ENCODE results near the gene XYLT1.
A peak's percentile ranks its signal among the peaks of the same experiment; 100 is the strongest.

XYLT1 gene

GRCh38 chr16:17072104-17072503 lies 398.7 kb downstream of the XYLT1 start:
- no peak for TF ChIP-seq ZBTB48 (tag by site-specific recombination; IDR thresholded peaks at IDR 0.05)
- TF ChIP-seq, protein P1, sequence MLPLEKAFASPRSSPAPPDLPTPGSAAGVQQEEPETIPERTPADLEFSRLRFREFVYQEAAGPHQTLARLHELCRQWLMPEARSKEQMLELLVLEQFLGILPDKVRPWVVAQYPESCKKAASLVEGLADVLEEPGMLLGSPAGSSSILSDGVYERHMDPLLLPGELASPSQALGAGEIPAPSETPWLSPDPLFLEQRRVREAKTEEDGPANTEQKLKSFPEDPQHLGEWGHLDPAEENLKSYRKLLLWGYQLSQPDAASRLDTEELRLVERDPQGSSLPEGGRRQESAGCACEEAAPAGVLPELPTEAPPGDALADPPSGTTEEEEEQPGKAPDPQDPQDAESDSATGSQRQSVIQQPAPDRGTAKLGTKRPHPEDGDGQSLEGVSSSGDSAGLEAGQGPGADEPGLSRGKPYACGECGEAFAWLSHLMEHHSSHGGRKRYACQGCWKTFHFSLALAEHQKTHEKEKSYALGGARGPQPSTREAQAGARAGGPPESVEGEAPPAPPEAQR (tag by site-specific recombination; IDR thresholded peaks at IDR 0.05), result no peak
- no peak for TF ChIP-seq ZNF274 (IDR thresholded peaks at IDR 0.05; ENCODE audit: low read length)
- TF ChIP-seq ZNF274 (tag by site-specific recombination; IDR thresholded peaks at IDR 0.05; ENCODE audit: borderline replicate concordance), result no peak
- TF ChIP-seq, protein P2, sequence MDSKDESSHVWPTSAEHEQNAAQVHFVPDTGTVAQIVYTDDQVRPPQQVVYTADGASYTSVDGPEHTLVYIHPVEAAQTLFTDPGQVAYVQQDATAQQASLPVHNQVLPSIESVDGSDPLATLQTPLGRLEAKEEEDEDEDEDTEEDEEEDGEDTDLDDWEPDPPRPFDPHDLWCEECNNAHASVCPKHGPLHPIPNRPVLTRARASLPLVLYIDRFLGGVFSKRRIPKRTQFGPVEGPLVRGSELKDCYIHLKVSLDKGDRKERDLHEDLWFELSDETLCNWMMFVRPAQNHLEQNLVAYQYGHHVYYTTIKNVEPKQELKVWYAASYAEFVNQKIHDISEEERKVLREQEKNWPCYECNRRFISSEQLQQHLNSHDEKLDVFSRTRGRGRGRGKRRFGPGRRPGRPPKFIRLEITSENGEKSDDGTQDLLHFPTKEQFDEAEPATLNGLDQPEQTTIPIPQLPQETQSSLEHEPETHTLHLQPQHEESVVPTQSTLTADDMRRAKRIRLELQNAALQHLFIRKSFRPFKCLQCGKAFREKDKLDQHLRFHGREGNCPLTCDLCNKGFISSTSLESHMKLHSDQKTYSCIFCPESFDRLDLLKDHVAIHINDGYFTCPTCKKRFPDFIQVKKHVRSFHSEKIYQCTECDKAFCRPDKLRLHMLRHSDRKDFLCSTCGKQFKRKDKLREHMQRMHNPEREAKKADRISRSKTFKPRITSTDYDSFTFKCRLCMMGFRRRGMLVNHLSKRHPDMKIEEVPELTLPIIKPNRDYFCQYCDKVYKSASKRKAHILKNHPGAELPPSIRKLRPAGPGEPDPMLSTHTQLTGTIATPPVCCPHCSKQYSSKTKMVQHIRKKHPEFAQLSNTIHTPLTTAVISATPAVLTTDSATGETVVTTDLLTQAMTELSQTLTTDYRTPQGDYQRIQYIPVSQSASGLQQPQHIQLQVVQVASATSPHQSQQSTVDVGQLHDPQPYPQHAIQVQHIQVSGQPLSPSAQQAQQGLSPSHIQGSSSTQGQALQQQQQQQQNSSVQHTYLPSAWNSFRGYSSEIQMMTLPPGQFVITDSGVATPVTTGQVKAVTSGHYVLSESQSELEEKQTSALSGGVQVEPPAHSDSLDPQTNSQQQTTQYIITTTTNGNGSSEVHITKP (tag by site-specific recombination; IDR thresholded peaks at IDR 0.05), result no peak
- TF ChIP-seq, protein P3, sequence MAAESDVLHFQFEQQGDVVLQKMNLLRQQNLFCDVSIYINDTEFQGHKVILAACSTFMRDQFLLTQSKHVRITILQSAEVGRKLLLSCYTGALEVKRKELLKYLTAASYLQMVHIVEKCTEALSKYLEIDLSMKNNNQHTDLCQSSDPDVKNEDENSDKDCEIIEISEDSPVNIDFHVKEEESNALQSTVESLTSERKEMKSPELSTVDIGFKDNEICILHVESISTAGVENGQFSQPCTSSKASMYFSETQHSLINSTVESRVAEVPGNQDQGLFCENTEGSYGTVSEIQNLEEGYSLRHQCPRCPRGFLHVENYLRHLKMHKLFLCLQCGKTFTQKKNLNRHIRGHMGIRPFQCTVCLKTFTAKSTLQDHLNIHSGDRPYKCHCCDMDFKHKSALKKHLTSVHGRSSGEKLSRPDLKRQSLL (tag by site-specific recombination; IDR thresholded peaks at IDR 0.05), result no peak
- TF ChIP-seq ZNF654 (tag by site-specific recombination; IDR thresholded peaks at IDR 0.05; ENCODE audit: low read depth), result no peak
- no peak for TF ChIP-seq ZNF747 (tag by site-specific recombination; IDR thresholded peaks at IDR 0.05)
- TF ChIP-seq MEIS1 (CRISPR knock-in tag; IDR thresholded peaks at IDR 0.05; ENCODE audit: borderline replicate concordance), result no peak
- no peak for TF ChIP-seq GFI1B (tag by site-specific recombination; IDR thresholded peaks at IDR 0.05)
- no peak for TF ChIP-seq ZBTB1 (tag by site-specific recombination; IDR thresholded peaks at IDR 0.05)
- TF ChIP-seq SP3 (tag by site-specific recombination; IDR thresholded peaks at IDR 0.05), result no peak
- TF ChIP-seq ZNF433 (tag by site-specific recombination; IDR thresholded peaks at IDR 0.05; ENCODE audit: low read depth), result no peak
- POLR2A ChIA-PET, result no interaction called here
- no peak overlapping the region for H3K4me3 ChIP-seq (ENCODE audit: low read depth, low read length)
- no peaks in the 10 kb centered on the region for H3K9me3 ChIP-seq (ENCODE audit: control insufficient read depth, insufficient read depth, low read depth, low read length)
- no peaks in the 10 kb centered on the region for H3K4me1 ChIP-seq (ENCODE audit: control insufficient read depth, insufficient read depth, low read length)
- no peaks in the 10 kb centered on the region for H3K36me3 ChIP-seq (ENCODE audit: control insufficient read depth in 2 of 2, insufficient read depth in 1 of 2, low read length in 2 of 2)
- CTCF ChIA-PET, result no interaction called here
- H3K27ac ChIP-seq (ENCODE audit: extremely low read depth, low read depth, low read length), result no peak overlapping the region

DNA sequence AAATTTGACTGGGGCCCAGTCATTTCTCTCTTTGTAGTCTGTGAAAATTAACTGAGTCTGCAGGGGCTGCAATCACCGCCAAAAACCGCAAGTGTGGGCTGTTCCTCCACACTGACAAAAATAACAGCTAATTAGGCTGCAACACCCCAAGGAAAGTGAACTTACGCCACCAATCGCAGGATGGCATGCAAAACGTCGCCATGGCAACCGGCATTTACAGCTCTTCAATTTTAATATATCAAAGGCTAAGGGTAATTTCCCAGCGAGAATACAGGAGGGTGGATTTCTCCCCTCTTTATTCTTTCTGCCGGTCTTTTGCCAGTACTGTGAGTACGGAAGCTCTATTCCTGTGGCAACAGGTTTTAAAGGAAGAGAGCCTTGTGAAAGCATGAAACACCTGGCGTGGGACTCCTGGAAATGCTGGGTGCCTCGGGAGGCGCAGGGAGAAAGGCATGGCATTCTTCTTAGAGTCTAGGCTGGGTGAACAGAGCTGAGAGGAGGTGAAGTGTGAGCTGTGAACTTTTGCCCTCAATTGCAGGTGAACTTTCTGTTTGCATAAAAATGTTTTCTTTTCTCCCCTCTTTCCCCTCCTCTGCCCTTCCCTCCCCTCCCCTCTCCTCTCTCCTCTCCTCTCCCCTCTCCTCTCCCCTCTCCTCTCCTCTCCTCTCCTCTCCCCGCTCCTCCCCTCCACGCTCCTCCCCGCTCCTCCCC lies 399.7 kb downstream of the XYLT1 start:
- CTCF ChIA-PET, result no interaction called here
- POLR2A ChIA-PET, result no interaction called here

GRCh38 chr16:17069681-17070080 lies 401.1 kb downstream of the XYLT1 start:
- H3K4me1 ChIP-seq (ENCODE audit: control insufficient read depth, insufficient read depth, low read length), result no peaks in the 10 kb centered on the region
- H3K36me3 ChIP-seq (ENCODE audit: control insufficient read depth in 2 of 2, insufficient read depth in 1 of 2, low read length in 2 of 2), result no peaks in the 10 kb centered on the region
- POLR2A ChIA-PET, result no interaction called here
- H3K4me3 ChIP-seq (ENCODE audit: low read depth, low read length), result no peak overlapping the region
- CTCF ChIA-PET, result interaction anchor here (0.6 kb wide), 1 partner anchor 71 kb away, joined by 4 read pairs; no protein-coding TSS in a partner anchor
- no peaks in the 10 kb centered on the region for H3K9me3 ChIP-seq (ENCODE audit: control insufficient read depth, insufficient read depth, low read depth, low read length)
- no peak overlapping the region for H3K27ac ChIP-seq (ENCODE audit: extremely low read depth, low read depth, low read length)
- TF ChIP-seq ZNF140 (tag by site-specific recombination; IDR thresholded peaks at IDR 0.05), result no peak
- TF ChIP-seq ZNF157 (tag by site-specific recombination; IDR thresholded peaks at IDR 0.05), result no peak
- TF ChIP-seq ZNF175 (tag by site-specific recombination; IDR thresholded peaks at IDR 0.05), result no peak
- no peak for TF ChIP-seq ZSCAN30 (tag by site-specific recombination; IDR thresholded peaks at IDR 0.05)
- no peak for TF ChIP-seq ZNF785 (tag by site-specific recombination; IDR thresholded peaks at IDR 0.05)
- TF ChIP-seq ZNF513 (tag by site-specific recombination; IDR thresholded peaks at IDR 0.05), result no peak
- no peak for TF ChIP-seq ZNF777 (tag by site-specific recombination; IDR thresholded peaks at IDR 0.05; ENCODE audit: borderline replicate concordance)
- TF ChIP-seq, protein P4, sequence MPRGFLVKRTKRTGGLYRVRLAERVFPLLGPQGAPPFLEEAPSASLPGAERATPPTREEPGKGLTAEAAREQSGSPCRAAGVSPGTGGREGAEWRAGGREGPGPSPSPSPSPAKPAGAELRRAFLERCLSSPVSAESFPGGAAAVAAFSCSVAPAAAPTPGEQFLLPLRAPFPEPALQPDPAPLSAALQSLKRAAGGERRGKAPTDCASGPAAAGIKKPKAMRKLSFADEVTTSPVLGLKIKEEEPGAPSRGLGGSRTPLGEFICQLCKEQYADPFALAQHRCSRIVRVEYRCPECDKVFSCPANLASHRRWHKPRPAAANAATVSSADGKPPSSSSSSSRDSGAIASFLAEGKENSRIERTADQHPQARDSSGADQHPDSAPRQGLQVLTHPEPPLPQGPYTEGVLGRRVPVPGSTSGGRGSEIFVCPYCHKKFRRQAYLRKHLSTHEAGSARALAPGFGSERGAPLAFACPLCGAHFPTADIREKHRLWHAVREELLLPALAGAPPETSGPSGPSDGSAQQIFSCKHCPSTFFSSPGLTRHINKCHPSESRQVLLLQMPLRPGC (tag by site-specific recombination; IDR thresholded peaks at IDR 0.05), result no peak

More for the DNA sequence above, 399.7 kb downstream of the XYLT1 start:
- no peak overlapping the region for H3K4me3 ChIP-seq (ENCODE audit: low read depth, low read length)
- H3K4me1 ChIP-seq (ENCODE audit: control insufficient read depth, insufficient read depth, low read length), result no peaks in the 10 kb centered on the region
- no peaks in the 10 kb centered on the region for H3K9me3 ChIP-seq (ENCODE audit: control insufficient read depth, insufficient read depth, low read depth, low read length)
- no peak overlapping the region for H3K27ac ChIP-seq (ENCODE audit: extremely low read depth, low read depth, low read length)
- no peaks in the 10 kb centered on the region for H3K36me3 ChIP-seq (ENCODE audit: control insufficient read depth in 2 of 2, insufficient read depth in 1 of 2, low read length in 2 of 2)
- 0 out of 2 replicates have a peak, but pooled peaks have one; percentile 14 for TF ChIP-seq SCRT2 (tag by site-specific recombination; IDR thresholded peaks at IDR 0.05)
- no peak for TF ChIP-seq GLIS2 (tag by site-specific recombination; IDR thresholded peaks at IDR 0.05)

All from HEK293 (cell line).